Measurements from ENCODE around the gene C14orf180.

C14orf180 gene

DNA sequence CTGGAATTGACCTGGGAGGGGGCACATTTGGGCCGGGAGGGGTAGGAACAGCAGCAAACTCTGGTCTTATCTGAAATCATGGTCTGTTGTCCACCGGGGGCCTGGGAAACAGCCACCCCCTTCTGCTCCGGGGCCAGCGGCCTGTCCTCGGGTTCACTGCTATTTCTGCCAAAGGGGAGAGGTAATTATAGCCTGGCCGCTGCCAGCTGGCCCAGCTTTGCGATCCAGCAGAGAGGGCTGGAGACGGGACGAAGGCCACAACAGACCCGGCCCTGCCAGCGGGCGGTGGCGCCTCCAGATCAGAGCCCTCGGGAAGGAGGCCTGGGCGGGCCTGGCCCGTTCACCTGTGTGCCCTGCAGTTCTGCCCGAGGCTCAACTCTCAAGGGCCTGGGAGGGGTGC lies at the start of gene C14orf180:
Gene C14orf180 (plus strand): TSS at position 258 of the 400 bp plus-strand sequence. CDS start 6,667 bp downstream, outside the sequence.
- FAIRE-seq (no peak), DNase-seq (ENCODE audit: extremely low spot score, insufficient read length, low read depth) (no peak)

DNA sequence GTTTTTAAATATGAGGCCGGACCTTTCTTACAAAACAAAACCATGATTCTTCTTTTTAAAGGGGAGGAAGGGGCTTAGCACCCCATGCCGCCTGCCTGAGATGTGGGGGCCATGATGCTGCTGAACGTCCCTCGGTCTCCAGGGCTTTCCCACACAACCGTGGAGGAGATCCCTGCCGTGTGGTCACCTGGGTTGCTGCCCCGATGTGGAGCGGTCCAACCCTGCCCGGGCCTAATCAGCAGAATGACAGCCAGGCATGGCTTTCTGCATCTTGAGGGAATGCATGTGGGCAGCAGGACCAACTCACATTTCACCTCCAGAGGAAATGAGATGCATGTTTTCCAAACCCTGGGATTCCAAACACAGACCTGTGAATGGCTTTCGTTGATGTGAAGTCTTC lies 48.9 kb upstream of the C14orf180 start:
- DNase-seq (ENCODE audit: extremely low spot score, insufficient read length, low read depth) (no peak), FAIRE-seq (no peak)

DNA sequence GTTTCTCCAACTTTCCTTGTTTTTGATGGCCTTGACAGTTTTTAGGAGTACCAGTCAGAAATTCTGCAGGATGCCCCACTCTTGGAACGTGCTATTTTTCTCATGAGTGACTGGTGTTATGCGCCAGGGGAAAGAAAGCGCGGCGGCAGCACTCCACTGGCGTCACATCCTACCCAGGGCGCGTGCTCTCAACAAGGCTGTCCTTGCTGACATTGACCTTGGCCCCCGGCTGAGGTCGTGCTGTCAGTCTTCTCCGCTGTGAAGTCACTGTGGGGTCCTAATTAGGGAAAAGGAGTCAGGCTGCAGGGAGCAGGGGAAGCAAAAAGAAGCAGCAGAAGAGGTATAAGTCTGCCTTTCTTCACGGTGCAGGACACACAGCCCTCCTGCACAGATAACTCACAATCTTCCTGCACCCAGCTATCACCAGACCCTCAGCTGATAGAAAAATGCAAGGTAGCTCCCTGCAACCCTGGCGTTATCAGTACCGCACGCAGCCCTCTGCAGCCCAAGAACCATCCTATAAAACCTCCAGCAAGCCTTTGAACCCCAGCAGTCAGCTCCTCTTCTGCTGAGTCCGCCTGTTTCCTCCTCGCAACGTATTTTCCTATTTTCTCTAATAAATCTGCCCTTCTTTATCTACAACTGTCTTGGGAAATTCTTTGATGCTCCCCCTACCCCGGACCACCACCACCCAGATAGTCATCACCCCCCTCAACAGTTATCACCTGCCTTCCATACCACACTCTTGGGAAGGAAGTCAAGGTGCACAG lies 48.0 kb upstream of the C14orf180 start:
- FAIRE-seq: no peak
- no peak for DNase-seq (ENCODE audit: extremely low spot score, insufficient read length, low read depth)

DNA sequence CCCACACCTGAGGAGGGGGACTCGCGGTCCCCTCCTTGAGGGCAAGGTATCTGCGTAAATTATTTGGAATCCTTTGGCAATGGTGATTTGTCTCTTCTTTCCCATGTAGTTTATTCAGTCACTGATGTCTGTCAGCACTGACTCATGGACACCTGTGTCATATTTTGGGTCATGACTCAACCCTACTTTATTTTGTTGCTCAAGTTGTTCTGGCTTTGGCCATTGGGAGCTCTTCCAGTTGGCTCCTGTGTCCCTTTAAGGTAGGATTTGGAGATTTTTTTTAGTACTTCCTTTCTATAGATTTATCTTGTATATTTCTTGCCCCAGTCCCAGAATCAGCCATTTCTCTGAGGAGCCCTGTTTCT lies 47.4 kb upstream of the C14orf180 start:
- no peak for FAIRE-seq
- no peak for DNase-seq (ENCODE audit: extremely low spot score, insufficient read length, low read depth)

DNA sequence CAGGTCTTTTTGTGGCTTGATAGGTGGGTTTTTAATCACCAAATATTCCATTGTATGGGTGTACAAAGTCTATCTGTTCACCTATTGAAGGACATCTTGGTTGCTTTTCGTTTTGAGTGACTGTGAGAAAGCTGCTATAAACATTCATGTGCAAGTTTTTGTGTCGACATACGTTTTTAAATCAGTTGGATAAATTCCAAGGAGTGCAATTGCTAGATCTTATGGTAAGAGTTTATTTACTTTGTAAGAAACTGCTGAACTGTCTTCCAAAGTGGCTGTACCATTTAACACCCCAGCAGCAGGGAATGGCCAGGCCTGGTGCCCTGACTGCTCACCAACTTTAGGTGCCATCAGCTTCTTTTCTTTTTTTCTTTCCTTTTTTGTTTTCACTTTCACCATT lies 45.5 kb upstream of the C14orf180 start:
- FAIRE-seq: no peak

DNA sequence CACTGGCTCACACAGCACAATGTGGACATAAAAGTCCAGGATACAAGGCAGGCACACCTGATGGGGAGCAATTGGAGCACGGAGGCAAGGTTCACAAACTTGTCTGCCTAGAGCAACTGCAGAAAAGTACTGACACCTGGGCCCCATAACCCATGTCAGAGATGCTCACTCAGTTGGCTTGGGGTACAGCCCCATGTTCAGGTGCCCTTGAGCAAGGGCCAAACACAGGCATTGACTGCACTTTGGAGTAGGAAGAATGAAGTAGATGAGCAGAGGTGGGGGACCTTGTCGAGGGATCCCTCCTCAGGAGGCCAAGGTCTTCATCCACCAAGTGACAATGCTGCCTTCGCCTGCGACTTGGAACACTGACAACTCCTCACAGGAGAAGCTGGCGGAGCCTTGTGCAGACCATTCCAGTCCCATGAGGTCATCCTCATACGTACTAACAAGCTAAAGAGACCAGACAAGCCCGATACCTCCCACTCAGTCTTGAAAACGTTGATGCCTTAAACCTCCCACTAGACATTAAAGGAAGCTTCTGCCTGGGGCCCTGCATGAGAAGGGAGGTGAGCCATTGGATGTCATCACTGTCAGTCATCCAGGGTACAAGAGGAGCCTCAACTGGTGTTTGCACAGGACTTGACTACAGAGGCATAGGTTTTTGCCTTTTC lies 42.5 kb upstream of the C14orf180 start:
- no peak for FAIRE-seq

More for the DNA sequence above, 45.5 kb upstream of the C14orf180 start:
- no peak for DNase-seq (ENCODE audit: extremely low spot score, insufficient read length, low read depth)

DNA sequence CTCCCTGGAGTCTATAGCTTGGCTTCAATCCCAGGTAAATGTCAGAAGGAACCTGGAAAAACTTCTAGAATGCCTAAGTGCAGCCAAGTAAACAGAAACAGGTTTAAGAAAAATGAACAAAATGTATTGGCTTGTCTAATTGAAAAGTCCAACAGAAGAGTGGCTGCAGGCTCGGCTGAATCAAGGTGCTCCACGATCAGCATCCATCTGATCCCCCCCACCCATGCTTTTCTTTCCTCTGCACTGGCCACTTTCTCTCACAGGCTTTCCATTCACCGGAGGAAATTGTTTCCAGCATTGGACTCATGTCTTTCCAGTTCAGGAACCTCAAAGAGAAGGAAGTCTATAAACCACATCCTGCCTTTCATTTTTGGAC lies 42.0 kb upstream of the C14orf180 start:
- DNase-seq (ENCODE audit: extremely low spot score, insufficient read length, low read depth) (no peak), FAIRE-seq (no peak)

More for the DNA sequence above, 42.5 kb upstream of the C14orf180 start:
- DNase-seq (ENCODE audit: extremely low spot score, insufficient read length, low read depth): no peak

DNA sequence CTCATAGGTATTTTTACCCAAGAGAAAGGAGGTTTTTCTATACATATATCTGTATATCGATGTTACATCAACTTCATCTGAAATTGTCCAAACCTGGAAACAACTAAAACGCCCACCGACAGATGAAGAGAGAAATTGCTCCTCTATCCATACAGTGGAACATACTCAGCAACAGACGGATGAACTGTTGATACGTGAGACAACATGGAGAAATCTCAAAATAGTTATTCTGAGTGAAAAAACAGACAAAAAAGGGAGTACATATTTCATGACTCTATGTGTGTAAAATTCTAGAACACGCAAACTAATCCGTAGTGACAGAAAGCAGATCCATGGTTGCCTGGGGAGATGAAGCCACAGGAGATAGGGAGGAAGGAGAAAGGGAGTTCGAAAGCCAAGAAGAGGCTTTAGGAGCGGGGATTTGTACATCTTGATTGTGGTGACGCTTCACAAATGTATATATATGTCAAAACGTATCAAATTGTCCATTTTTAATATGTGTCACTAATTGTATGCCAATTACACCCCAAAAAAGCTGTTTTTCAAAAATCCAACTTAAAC lies 37.6 kb upstream of the C14orf180 start:
- no peak for FAIRE-seq
- no peak for DNase-seq (ENCODE audit: extremely low spot score, insufficient read length, low read depth)

DNA sequence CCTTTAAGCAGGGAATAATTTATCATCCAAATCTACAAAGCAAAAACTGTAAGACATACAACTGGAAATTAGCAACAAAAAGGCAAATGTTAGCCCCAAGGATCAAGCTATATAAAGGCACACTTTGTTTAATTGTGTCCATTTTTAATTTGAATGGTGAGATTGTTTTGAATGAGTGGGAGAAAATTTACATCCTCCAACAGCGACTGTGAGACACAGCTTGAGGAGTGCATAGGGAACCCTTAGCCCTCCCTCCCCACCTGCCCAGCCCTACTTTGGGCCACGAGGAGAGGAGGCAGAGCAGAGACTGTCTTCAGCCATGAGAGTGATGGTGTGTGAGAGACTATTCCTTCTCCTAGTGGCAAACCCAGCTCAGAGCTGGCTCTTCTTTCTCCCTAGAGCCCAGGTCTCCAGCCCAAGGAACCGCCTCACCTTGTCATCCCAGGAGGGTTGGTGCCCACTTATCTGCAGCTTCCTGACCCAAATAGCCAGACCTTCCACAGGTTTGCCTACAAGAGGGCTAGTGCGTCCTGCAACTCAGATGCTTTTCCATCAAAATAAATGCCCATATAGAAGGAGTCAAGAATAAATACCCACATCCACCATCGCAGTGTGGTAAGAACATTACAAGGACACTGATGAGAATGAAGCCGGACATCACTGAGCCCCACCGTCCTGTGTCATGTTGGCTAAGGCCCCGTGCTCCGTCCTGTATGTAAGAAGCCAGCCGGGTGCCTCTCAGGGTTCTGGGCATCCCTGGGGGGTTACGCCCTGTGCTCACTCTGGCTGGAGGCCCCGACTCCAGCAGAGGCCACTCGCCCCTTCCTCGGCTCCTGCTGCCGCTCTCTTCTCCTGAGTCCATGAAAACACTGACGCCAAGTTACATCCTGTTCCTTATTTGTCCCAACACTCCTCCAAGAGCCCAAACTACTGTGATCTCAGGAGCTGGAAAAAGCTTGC lies 36.4 kb upstream of the C14orf180 start:
- no peak for DNase-seq (ENCODE audit: extremely low spot score, insufficient read length, low read depth)
- no peak for FAIRE-seq

DNA sequence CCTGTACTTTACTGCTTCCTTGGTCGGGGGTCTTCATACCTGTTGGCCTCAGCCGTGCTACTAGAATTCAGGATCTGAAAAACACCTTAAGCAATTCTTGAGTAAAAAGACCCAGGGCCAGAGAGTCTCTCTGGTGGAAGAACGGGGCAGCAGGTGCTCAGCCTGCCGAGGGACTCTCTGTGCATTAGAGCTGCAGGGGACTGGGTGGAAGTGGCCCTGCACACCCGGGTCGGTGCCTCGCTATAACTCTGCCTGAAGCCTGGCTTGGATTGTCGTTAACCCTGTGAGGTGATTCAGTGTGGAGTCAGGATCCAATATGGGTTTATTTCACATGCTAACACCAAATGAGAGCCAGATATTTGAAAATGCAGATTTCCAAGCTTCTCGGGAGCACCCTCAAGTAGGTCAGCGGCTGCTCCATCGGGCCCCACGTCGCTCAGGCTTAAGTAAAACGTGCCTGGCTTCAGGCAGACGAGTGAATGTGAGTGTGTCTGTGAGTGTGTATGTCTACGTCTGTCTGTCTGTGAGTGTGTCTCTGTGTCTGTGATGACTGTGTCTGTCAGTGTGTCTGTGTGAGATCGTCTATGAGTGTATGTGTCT lies 35.1 kb upstream of the C14orf180 start:
- DNase-seq (ENCODE audit: extremely low spot score, insufficient read length, low read depth): no peak
- FAIRE-seq: no peak

DNA sequence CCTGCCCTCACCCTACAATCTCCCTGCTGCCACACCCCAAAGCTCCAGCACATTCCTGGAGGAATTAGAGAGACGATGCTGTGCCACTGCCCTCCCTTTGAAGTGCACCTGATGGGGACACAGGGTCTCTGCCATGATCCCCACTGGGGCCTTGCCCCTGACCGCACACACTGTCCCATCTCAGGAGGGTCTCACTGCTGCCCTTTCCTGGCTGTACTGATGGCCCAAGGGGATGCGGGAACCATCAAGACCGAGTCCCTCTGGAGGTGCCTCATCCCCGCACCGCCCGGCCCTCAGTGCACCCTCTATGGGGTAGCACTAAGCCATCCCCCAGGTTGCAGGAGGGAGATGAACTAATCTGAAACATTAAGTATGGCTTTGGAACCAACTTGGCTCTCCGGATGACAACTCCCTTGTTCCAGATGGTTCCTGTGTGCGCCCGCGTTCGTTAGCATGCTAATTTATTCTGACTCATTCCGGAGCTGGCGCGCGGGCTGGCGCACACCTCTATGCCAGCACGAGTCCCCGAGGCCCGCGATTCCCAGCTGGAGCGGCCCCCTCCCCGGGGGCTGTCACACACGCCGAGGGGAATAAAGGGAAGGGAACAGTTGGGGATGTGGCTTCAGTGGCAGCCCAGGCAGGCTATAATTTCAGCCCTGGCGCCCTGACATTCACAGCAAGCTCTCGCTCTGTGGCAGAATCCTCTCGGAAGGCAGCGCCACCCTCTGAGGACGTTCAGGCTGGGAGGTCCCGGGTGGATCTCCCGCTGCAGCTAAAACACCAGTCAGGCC lies 34.2 kb upstream of the C14orf180 start:
- no peak for DNase-seq (ENCODE audit: extremely low spot score, insufficient read length, low read depth)
- FAIRE-seq: no peak

DNA sequence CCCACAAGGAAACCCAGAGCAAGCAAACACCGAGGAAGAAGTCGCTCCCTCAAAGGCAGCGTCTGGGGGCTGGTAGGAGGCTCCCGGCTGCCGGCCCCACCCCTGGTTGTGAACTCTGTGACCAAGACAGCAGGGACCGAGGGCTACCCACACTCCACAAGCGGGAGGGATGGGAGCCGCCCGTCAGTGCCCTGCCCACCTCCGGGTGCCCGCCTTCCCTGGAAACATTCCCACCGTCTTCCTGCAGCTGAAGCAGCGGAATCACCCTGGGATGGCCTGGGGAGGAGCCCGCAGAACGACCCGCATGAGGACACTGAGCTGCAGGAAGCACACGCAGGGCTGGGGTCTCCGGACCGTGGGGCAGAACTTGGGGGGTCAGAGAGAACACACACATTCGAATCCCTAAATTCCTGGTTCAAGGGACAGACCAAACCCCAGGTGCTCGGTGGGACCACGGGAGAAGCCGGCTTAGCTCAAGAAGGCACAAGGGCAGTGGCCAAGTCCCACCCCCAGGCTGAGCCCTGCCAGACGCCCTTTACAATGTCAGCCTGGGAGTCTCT lies 33.5 kb upstream of the C14orf180 start:
- DNase-seq (ENCODE audit: extremely low spot score, insufficient read length, low read depth): no peak
- no peak for FAIRE-seq

DNA sequence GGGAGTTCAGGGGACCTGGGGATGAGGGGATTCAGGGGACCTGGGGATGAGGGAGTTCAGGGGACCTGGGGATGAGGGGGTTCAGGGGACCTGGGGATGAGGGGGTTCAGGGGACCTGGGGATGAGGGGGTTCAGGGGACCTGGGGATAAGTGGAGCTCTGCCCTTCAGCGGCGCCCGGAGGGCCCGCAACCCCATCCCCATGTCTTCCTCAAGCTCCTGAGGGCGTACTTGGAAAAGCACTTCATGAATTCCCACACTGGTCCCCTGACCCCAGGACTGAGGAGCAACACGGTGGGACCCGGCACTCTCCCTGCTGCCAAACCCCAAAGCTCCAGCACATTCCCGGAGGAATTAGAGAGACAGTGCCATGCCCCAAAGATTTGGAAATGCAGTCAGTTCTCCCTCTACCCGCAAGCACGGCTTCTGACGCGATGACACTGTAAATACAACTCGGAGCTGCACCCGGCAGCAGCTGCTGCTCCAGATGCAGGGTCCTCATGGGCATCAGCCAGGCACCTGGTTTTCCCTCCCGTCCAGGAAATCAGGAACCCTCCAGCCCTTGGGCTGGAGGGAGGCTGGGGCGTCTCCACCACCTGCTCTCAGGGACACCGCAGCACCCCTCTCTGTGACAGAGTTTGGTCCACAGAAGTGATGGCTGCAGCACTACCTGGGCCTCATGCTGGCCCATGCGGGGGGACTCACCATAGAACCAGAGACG lies 32.8 kb upstream of the C14orf180 start:
- no peak for FAIRE-seq
- DNase-seq (ENCODE audit: extremely low spot score, insufficient read length, low read depth): no peak

DNA sequence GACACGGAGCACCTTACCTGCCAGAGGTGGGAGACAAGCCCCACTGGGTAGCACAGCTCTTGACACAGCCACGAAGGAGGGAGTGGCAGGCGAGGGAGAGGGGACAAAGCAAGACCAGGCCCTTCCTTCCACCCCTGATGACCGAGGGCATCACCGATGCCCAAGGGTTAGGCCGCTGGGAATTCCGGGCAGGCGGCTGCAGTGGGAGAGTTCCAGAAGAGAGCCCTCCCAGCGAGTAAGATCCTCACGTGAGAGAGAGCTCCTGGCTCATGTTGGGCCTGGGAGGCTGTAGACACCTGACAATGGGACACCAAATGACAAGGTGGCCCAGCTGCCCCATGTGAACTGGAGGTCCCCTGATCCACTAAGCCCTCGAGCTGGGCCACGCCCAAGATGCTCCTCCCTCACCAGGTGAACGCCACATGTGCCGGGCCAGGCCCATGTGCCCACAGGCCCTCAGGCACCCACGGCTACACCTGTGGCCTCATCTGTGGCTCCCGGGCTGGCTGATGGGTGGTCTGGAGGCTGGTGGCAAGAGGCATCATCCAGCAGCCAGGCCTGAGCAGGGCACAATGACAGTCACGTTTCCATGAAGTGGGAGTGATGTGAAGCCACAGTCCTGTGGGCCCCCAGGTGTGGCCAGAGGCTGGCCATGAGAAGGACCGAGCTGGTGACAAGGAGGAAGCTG lies 32.1 kb upstream of the C14orf180 start:
- DNase-seq (ENCODE audit: extremely low spot score, insufficient read length, low read depth) (no peak), FAIRE-seq (no peak)

DNA sequence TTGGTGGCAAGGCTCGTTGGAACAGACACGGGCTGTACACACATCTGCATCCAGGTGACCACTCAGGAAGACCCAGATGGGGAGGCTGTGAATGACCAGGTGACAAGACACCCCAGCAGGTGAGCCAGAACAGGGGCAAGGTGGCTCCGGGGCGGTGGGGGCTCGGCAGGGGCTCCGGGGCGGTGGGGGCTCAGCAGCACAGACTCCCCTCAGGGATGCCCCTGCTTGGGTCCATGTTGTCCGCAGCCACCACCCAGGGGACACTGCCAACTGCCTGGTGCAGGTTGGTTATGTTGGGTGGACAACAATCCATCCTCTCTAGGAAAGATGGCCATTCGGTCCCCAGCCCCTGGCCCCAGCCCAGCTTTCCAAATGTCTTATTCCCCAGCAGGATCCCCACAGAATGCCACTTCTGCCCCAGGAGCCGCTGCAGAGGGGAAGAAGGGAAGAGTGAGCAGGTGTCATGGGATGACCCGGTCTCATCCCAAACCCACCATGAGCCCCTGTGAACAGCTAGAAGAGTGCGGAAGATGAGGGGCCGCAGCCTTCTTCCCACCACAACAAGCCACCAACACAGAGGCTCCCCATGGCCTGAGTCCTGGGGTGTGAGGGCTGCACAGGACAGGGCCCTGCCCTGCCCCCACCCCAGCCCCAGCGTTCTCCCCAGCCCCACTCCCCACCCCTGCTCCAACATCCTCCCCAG lies 31.4 kb upstream of the C14orf180 start:
- DNase-seq (ENCODE audit: extremely low spot score, insufficient read length, low read depth) (no peak), FAIRE-seq (no peak)

DNA sequence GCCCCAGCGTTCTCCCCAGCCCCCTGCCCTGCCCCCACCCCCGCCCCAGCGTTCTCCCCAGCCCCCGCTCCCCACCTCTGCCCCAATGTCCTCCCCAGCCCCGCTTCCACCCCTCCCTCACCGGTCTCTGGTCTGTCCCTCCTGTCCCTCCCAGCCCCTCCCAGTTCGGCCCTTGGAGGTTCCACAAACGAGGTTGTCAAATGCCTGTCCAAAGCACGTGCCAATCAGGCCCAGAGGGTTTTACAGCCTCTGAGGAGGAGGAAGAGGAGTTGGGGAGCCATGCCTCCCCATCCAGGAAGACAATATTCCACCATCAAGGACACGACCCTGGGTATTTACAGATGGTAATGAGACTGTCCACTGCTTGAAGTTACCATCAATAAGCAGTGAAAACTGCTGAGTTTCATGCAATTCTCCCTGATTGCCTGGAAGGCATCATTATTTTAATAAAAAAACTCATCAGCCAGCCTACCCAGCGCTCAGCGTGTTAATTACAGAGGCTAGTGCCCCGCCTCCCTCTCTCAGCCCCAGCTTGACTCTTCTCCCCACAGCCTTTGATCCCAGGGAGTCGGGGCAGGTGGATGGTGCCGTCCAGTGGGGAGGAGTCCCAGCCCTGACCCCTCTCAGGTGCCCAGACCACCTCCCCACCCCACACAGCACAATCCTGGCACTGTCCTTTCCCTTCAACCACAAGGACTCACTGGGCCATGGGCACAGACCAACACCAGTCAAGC lies 30.6 kb upstream of the C14orf180 start:
- FAIRE-seq (no peak), DNase-seq (ENCODE audit: extremely low spot score, insufficient read length, low read depth) (no peak)

All from GM18507 (cell line).